HG02678 (cell line): ENCODE results near the gene HSF4.

Experiments used
- ATAC-seq: cut with Tn5 transposase; IDR thresholded peaks from one replicate; pipeline ENCODE4 v1.9.1; 2021; ENCODE audit warnings: mild to moderate bottlenecking, moderate library complexity; ENCODE audit not compliant: unreplicated experiment

Gene HSF4

GRCh38 chr16:67216612-67217490 lies 52.3 kb downstream of the HSF4 start:
- ATAC-seq: no peak
